Measurements from ENCODE around the gene AP2B1. TPM values are rescaled to one million over a fixed set of nuclear protein-coding genes. Genes with fewer than 3 reads are reported as not detected.
A peak's percentile ranks its signal among the peaks of the same experiment; 100 is the strongest.

Gene AP2B1
- total and polyA plus RNA-seq, 5 donors: 39.7 to 144 (median 132) TPM

GRCh38 chr17:35641032-35641431 lies 53.9 kb downstream of the AP2B1 start:
- WGBS: 79% methylated on average over 4 of the region's 4 CpGs
- Histone ChIP-seq H3K27ac (ENCODE audit: low read length) (no peak overlapping the region), H3K4me3 (ENCODE audit: low read length) (no peak overlapping the region), H3K4me1 (ENCODE audit: control insufficient read depth, insufficient read depth, low read length) (no peaks in the 10 kb centered on the region), H3K27me3 (ENCODE audit: control insufficient read depth, insufficient read depth) (no peaks in the 10 kb centered on the region), H3K9me3 (ENCODE audit: control insufficient read depth, low read length) (no peaks in the 10 kb centered on the region)
- DNase-seq (no peak), ATAC-seq (no peak)
- intact Hi-C loops (cut with DNase I): no loop called here

GRCh38 chr17:35645923-35646322 lies 58.8 kb downstream of the AP2B1 start:
- Histone ChIP-seq H3K4me3 (ENCODE audit: low read length) (no peak overlapping the region), H3K4me1 (ENCODE audit: control insufficient read depth, insufficient read depth, low read length) (no peaks in the 10 kb centered on the region), H3K9me3 (ENCODE audit: control insufficient read depth, low read length) (no peaks in the 10 kb centered on the region), H3K27me3 (ENCODE audit: control insufficient read depth, insufficient read depth) (no peaks in the 10 kb centered on the region), H3K27ac (ENCODE audit: low read length) (no peak overlapping the region)
- no peak for DNase-seq
- no peak for ATAC-seq
- 91% methylated on average over 2 of the region's 2 CpGs for WGBS
- intact Hi-C loops (cut with DNase I): no loop called here

- Histone ChIP-seq H3K4me3 (ENCODE audit: low read length) (no peak overlapping the region), H3K4me1 (ENCODE audit: control insufficient read depth, insufficient read depth, low read length) (no peaks in the 10 kb centered on the region), H3K27ac (ENCODE audit: low read length) (no peak overlapping the region), H3K9me3 (ENCODE audit: control insufficient read depth, low read length) (no peaks in the 10 kb centered on the region), H3K27me3 (ENCODE audit: control insufficient read depth, insufficient read depth) (no peaks in the 10 kb centered on the region)
- intact Hi-C loops (cut with DNase I): no loop called here
- 97% methylated on average over 1 of the region's 1 CpG for WGBS
- ATAC-seq (no peak), DNase-seq (no peak)
Observed at GRCh38 chr17:35651467-35651866, 64.3 kb downstream of the AP2B1 start.

GRCh38 chr17:35653619-35654361 lies 66.7 kb downstream of the AP2B1 start:
- no peak overlapping the region for H3K4me3 ChIP-seq (ENCODE audit: low read length)
- peak in 1 of 2 donors; percentile 62 for ATAC-seq
- intact Hi-C loops (cut with DNase I): no loop called here
- WGBS: 75% methylated on average over 12 of the region's 12 CpGs
- no peaks in the 10 kb centered on the region for H3K9me3 ChIP-seq (ENCODE audit: control insufficient read depth, low read length)
- DNase-seq: peak; percentile 35 to 61 (median 37)
- H3K27me3 ChIP-seq (ENCODE audit: control insufficient read depth, insufficient read depth): no peaks in the 10 kb centered on the region
- H3K4me1 ChIP-seq (ENCODE audit: control insufficient read depth, insufficient read depth, low read length): no peaks in the 10 kb centered on the region
- H3K27ac ChIP-seq (ENCODE audit: low read length): no peak overlapping the region

- DNase-seq (no peak), ATAC-seq (no peak)
- intact Hi-C loops (cut with DNase I): loop anchor here in 1 of 4 donors (5.0 kb wide), 1 partner anchor 92 kb away; no protein-coding TSS in a partner anchor
- H3K4me3 ChIP-seq (ENCODE audit: low read length): no peak overlapping the region
- H3K9me3 ChIP-seq (ENCODE audit: control insufficient read depth, low read length): no peaks in the 10 kb centered on the region
- WGBS: 93% methylated on average over 1 of the region's 1 CpG
- no peaks in the 10 kb centered on the region for H3K4me1 ChIP-seq (ENCODE audit: control insufficient read depth, insufficient read depth, low read length)
- H3K27ac ChIP-seq (ENCODE audit: low read length): no peak overlapping the region
- no peaks in the 10 kb centered on the region for H3K27me3 ChIP-seq (ENCODE audit: control insufficient read depth, insufficient read depth)
Observed at GRCh38 chr17:35655303-35655702, 68.2 kb downstream of the AP2B1 start.

GRCh38 chr17:35660902-35661301 lies 73.8 kb downstream of the AP2B1 start:
- 60% methylated on average over 1 of the region's 1 CpG for WGBS
- intact Hi-C loops (cut with DNase I): loop anchor here in 3 of 4 donors (5.0 to 10.0 kb wide), 2 partner anchors 84 to 86 kb away; no protein-coding TSS in a partner anchor
- H3K27ac ChIP-seq (ENCODE audit: low read length): no peak overlapping the region

GRCh38 chr17:35664685-35665084 lies 77.6 kb downstream of the AP2B1 start:
- Histone ChIP-seq H3K4me3 (ENCODE audit: low read length) (no peak overlapping the region), H3K27ac (ENCODE audit: low read length) (no peak overlapping the region), H3K9me3 (ENCODE audit: control insufficient read depth, low read length) (no peaks in the 10 kb centered on the region), H3K27me3 (ENCODE audit: control insufficient read depth, insufficient read depth) (no peaks in the 10 kb centered on the region), H3K4me1 (ENCODE audit: control insufficient read depth, insufficient read depth, low read length) (no peaks in the 10 kb centered on the region)
- intact Hi-C loops (cut with DNase I): loop anchor here in 3 of 4 donors (5.0 to 10.0 kb wide), 2 partner anchors 80 to 83 kb away; no protein-coding TSS in a partner anchor
- WGBS: 93% methylated on average over 5 of the region's 5 CpGs
- ATAC-seq (no peak), DNase-seq (no peak)

More at GRCh38 chr17:35660902-35661301, 73.8 kb downstream of the AP2B1 start:
- ATAC-seq (peak; percentile 57 to 75), DNase-seq (no peak)
- Histone ChIP-seq H3K9me3 (ENCODE audit: control insufficient read depth, low read length) (no peaks in the 10 kb centered on the region), H3K4me1 (ENCODE audit: control insufficient read depth, insufficient read depth, low read length) (no peaks in the 10 kb centered on the region), H3K27me3 (ENCODE audit: control insufficient read depth, insufficient read depth) (no peaks in the 10 kb centered on the region), H3K4me3 (ENCODE audit: low read length) (no peak overlapping the region)

GRCh38 chr17:35665662-35666061 lies 78.5 kb downstream of the AP2B1 start:
- ATAC-seq (no peak), DNase-seq (no peak)
- Histone ChIP-seq H3K4me3 (ENCODE audit: low read length) (no peak overlapping the region), H3K4me1 (ENCODE audit: control insufficient read depth, insufficient read depth, low read length) (peaks cover under 1% of the 10 kb centered on the region), H3K27ac (ENCODE audit: low read length) (no peak overlapping the region), H3K27me3 (ENCODE audit: control insufficient read depth, insufficient read depth) (no peaks in the 10 kb centered on the region), H3K9me3 (ENCODE audit: control insufficient read depth, low read length) (no peaks in the 10 kb centered on the region)
- intact Hi-C loops (cut with DNase I): loop anchor here in 2 of 4 donors (10.0 kb wide), 1 partner anchor 79 kb away; no protein-coding TSS in a partner anchor
- WGBS: 100% methylated on average over 2 of the region's 2 CpGs

- DNase-seq (no peak), ATAC-seq (no peak)
- H3K27ac ChIP-seq (ENCODE audit: low read length): no peak overlapping the region
- peaks cover 3% of the 10 kb centered on the region for H3K4me1 ChIP-seq (ENCODE audit: control insufficient read depth, insufficient read depth, low read length)
- no peaks in the 10 kb centered on the region for H3K27me3 ChIP-seq (ENCODE audit: control insufficient read depth, insufficient read depth)
- H3K4me3 ChIP-seq (ENCODE audit: low read length): no peak overlapping the region
- 49% methylated on average over 2 of the region's 2 CpGs for WGBS
- intact Hi-C loops (cut with DNase I): loop anchor here in 2 of 4 donors (10.0 kb wide), 1 partner anchor 79 kb away; no protein-coding TSS in a partner anchor
- no peaks in the 10 kb centered on the region for H3K9me3 ChIP-seq (ENCODE audit: control insufficient read depth, low read length)
Observed at GRCh38 chr17:35666070-35666469, 78.9 kb downstream of the AP2B1 start.

GRCh38 chr17:35666967-35667532 lies 79.9 kb downstream of the AP2B1 start:
- peak in 1 of 2 donors; percentile 20 for ATAC-seq
- no peaks in the 10 kb centered on the region for H3K27me3 ChIP-seq (ENCODE audit: control insufficient read depth, insufficient read depth)

GRCh38 chr17:35668802-35669201 lies 81.7 kb downstream of the AP2B1 start:
- no peak overlapping the region for H3K27ac ChIP-seq (ENCODE audit: low read length)
- WGBS: 85% methylated on average over 4 of the region's 4 CpGs
- H3K4me3 ChIP-seq (ENCODE audit: low read length): no peak overlapping the region
- ATAC-seq: no peak
- intact Hi-C loops (cut with DNase I): loop anchor here in 2 of 4 donors (10.0 kb wide), 1 partner anchor 76 kb away; no protein-coding TSS in a partner anchor
- H3K9me3 ChIP-seq (ENCODE audit: control insufficient read depth, low read length): no peaks in the 10 kb centered on the region
- DNase-seq: no peak
- peaks cover 3% of the 10 kb centered on the region for H3K4me1 ChIP-seq (ENCODE audit: control insufficient read depth, insufficient read depth, low read length)
- H3K27me3 ChIP-seq (ENCODE audit: control insufficient read depth, insufficient read depth): no peaks in the 10 kb centered on the region

More at GRCh38 chr17:35666967-35667532, 79.9 kb downstream of the AP2B1 start:
- intact Hi-C loops (cut with DNase I): loop anchor here in 2 of 4 donors (10.0 kb wide), 1 partner anchor 78 kb away; no protein-coding TSS in a partner anchor
- WGBS: 67% methylated on average over 2 of the region's 2 CpGs
- Histone ChIP-seq H3K9me3 (ENCODE audit: control insufficient read depth, low read length) (no peaks in the 10 kb centered on the region), H3K4me3 (ENCODE audit: low read length) (no peak overlapping the region), H3K4me1 (ENCODE audit: control insufficient read depth, insufficient read depth, low read length) (peaks cover 3% of the 10 kb centered on the region), H3K27ac (ENCODE audit: low read length) (no peak overlapping the region)
- DNase-seq: no peak

All from right cardiac atrium (tissue), 5 donors.